HG03064 (cell line): ENCODE results near the gene CEP95.
"Not testable (repeated sequence)": the region's sequence is repeated elsewhere in the genome, so short reads cannot be mapped to it uniquely, and the experiment has no call there.

ENCODE experiments used
- ATAC-seq: cut with Tn5 transposase; IDR thresholded peaks from one replicate; pipeline ENCODE4 v1.9.1; 2021; ENCODE audit warnings: low read depth; ENCODE audit not compliant: unreplicated experiment

CEP95 gene

DNA sequence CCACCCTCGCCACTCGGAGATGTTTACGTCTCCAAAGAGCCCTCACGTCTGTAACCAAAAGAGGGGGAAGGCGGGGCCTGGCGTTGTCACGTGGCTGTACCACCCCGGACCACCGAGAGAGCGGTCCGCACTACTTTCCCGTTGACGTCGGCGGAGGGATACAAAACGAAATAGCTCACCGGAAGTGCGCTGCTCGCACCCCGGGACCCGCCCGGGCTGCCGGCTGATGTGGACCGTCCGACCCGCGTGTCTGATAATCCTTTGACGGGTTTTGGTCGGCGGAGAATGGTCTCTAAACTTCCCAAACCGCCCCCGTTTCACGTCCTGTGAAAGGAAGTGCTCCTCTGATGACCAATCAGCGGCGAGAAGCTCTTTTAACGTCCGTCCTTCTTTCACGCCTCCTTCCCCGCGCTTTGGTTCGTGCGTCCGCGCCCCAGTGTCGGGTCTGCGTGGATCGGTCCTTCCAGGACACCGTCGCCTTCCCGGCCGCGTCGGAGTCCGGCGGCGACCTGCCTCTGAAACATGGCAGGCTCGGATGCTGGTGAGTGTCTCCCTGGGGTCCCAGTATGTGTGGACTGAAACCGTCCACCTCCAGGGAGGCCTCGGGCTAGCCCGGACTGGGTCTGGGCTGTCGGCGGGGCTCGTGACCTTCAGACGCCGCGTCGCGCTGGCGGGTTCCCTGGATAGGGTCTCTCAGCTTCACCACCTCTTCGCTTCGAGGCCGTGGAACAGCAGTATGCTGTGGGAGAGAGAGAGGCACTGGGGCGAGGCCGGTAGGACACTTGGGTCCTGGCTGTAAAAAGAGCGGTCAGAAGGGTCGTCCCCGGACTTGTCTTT, at the start of gene CEP95:
Gene CEP95, plus strand, starts transcription at position 402 of the 837 bp plus-strand sequence. Its CDS starts 121 bp downstream, at position 523.
- ATAC-seq = peak; percentile 53

GRCh38 chr17:64457156-64457555, 49.6 kb upstream of the CEP95 start:
- ATAC-seq = no peak

DNA sequence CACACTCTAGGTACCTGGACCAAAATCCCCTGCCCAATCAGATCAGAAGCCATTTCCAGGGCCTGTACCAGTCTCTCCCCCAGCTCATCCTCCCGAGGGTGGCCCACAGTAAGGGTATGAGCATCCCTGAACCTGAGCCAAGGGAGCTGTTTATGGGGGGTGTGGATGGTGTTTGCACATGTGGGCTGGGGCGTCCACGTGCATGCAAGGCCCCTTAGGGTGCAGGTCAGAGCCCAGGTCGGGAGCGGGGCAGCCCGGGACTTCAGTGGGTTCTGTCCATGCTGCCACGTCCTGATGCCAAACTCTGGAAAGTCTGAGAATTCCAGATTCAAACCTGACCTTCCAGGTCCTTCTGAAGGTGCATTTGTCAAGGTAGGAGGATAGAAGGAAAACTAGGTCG, 48.0 kb upstream of the CEP95 start:
- no peak for ATAC-seq

- ATAC-seq = no peak
Measured at GRCh38 chr17:64459284-64459747, 47.5 kb upstream of the CEP95 start.

DNA sequence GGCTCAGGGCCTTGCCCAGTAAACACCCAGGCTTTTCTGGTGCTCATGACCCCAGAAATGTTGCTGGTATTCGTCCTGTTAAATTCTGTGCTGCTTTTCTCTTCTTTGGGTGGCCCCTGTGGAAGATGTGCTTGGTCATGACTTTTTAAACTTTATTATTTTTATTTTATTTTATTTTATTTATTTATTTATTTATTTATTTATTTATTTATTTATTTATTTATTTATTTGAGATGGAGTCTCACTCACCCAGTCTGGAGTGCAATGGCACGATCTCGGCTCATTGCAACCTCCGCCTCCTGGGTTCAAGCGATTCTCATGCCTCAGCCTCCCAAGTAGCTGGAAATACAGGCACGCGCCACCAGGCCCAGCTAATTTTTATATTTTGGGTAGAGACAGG, 47.0 kb upstream of the CEP95 start:
- ATAC-seq = not testable (repeated sequence)

DNA sequence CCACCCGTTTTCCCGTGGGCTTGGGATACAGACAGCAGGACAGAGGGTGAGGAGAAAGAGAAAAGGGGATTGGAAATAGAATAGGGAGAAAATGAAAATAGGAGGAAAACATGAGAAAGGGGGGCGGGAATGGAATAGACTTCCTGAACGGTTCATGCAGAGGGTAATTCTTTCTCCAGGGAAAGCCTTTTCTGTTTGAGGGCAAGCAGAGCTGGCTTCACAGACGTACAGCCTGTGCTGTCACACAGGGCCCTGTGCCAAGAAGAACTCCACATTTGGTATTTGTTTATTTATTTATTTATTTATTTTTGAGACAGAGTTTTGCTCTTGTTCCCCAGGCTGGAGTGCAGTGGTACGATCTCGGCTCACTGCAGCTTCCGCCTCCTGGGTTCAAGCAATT, 45.8 kb upstream of the CEP95 start:
- no peak for ATAC-seq

DNA sequence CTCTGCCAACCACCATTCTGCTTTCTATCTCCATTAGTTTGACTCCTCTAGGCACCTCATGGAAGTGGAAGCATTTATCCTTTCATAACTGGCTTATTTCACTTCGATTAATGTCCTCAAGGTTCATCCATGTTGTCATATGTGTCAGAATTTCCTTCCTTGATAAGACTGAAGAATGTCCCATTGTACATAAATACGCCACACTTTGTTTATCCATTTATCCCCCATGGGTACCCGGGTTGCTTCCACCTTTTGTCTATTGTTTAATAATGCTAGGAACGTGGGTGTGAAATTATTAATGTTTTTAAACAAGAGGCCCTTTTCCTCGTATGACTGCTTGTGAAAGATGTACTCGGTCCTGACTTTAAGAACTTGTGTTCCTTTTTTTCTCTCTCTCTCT, 45.0 kb upstream of the CEP95 start:
- ATAC-seq = no peak

GRCh38 chr17:64466019-64466735, 40.6 kb upstream of the CEP95 start:
- ATAC-seq = no peak

- ATAC-seq = not testable (repeated sequence)
Measured at GRCh38 chr17:64466834-64467233, 39.9 kb upstream of the CEP95 start.

DNA sequence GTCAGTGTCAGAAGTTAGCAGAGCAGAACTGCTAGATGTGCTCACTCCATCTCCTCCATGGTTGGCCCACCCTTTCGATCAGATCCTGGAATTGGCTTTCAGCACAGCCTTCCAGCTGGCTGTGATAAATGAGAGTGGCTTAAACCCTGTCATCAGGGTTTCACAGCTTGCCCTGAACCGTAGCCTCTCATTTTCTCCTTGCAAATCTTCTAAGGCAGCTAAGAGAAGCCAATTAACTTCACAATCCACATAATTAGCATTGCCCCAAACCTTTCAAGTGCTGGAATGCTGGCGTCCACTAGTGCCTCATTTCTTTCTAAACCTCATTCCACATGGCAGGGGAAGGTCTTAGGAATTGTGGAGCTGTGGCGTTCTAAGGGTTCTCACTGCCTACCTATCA, 36.2 kb upstream of the CEP95 start:
- no peak for ATAC-seq

GRCh38 chr17:64471440-64471839, 35.3 kb upstream of the CEP95 start:
- ATAC-seq = no peak

DNA sequence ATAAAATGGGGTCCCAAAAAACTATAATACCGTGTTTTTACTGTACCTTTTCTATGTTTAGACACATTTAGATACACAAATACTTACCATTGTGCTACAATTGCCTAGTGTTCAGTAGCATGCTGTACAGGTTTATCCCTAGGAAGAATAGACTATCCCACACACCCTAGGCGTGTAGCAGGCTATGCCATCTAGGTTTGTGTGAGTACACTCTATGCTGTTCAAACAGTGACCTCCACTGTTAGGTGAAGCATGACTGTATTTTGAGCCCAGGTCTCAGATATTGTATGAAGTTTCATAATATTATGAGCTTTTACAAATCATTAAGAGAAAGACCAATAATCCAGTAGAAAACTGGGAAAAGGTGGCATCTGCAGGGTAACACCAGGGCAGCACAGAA, 34.2 kb upstream of the CEP95 start:
- ATAC-seq = no peak

DNA sequence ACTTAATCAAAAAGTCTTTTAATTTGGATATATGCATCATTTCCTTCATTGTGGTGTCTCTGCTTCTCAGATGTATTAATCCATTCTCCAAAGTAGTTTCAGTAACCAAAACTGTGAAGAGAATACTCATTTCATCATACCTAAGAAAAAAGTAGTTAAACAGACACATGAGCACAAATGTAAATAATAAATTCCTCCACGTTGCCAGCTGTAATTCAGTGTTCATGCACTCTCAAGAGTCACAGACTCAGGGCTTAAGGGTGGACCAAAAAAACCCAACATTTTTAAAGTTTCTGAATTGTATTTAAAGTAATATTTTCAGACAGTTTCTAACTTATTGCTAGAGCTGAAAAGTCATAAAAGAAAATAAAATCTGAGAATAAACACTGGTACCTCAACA, 28.9 kb upstream of the CEP95 start:
- ATAC-seq = no peak

GRCh38 chr17:64480951-64481350, 25.8 kb upstream of the CEP95 start:
- no peak for ATAC-seq

- no peak for ATAC-seq
Measured at GRCh38 chr17:64484380-64484779, 22.4 kb upstream of the CEP95 start.

DNA sequence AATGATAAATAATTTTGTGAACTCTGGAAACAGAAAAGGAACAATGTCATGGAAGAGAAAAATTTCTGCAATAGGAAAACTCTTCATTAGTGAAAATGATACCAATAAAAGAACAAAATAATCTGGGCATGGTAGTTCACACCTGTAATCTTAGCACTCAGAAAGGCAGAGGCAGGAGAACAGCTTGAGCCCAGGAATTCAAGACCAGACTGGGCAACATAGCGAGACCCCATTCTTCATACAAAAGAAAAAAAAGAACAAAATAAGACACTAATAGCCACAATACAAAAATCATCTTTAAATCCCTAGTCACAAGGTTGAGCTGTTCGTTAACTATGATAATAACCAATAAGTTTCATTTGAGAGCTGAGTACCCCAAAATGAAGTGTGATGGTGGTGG, 18.5 kb upstream of the CEP95 start:
- no peak for ATAC-seq

DNA sequence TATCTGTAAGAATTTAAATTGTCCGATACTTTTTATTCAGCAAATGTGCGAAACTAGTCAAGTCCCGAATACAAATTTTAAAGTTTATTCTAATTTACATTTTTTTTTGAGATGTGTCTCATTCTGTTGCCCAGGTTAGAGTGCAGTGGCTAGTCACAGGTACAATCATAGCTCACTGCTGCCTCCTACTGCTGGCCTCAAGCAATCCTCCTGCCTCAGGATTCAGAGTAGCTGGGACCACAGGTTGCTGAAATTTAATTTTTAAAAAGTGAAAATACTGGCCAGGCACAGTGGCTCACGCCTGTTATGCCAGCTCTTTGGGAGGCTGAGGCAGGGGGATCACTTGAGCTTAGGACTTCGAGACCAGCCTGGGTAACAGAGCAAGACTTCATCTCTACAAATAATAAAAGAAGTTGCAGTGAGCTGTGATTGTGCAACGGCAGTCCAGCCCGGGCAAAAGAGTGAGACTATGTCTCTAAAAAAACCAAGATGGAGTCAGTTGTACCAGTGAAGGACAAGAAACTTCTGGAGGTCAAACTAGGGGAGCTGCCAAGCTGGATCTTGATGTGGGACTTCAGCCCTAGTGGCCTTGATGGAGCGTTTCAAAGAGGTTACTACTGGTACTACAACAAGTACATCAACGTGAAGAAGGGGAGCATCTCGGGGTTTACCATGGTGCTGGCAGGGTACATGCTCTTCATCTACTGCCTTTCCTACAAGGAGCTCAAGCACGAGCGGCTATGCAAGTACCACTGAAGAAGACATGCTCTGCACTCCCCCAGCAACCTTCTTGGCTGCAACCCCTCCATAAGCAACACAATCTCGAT, 15.5 kb upstream of the CEP95 start:
- ATAC-seq = no peak

- ATAC-seq = no peak
Measured at GRCh38 chr17:64491994-64492393, 14.8 kb upstream of the CEP95 start.

- no peak for ATAC-seq
Measured at GRCh38 chr17:64492481-64493109, 14.2 kb upstream of the CEP95 start.

- ATAC-seq = no peak
Measured at GRCh38 chr17:64494121-64494520, 12.7 kb upstream of the CEP95 start.
